Fibroblast of lung (primary cell): ENCODE results near the gene SYT12. TPM values are rescaled to one million over a fixed set of nuclear protein-coding genes. Genes with fewer than 3 reads are reported as not detected.
"Not testable (repeated sequence)": the region's sequence is repeated elsewhere in the genome, so short reads cannot be mapped to it uniquely, and the experiment has no call there.

Experiments
- DNase-seq, 2 donors: peaks; one replicate each; pipeline versions ENCODE4 v3.0.0 to v3.0.0-alpha.2; 2010; ENCODE audit warnings: low read depth in 2 of 2
- H2AFZ ChIP-seq: 2 replicates; pipeline ENCODE4 v1.5.1; 2012; ENCODE audit warnings: low read length, control low read depth, inconsistent platforms
- H3K27ac ChIP-seq: 2 replicates; pipeline ENCODE4 v1.5.1; 2011; ENCODE audit warnings: low read length, control low read depth; ENCODE audit not compliant: insufficient read depth
- H3K27me3 ChIP-seq: 2 replicates; pipeline ENCODE4 v1.5.1; 2011; ENCODE audit warnings: mild to moderate bottlenecking, low read length; ENCODE audit not compliant: control insufficient read depth, insufficient read depth
- H3K36me3 ChIP-seq: 2 replicates; pipeline ENCODE4 v1.5.1; 2011; ENCODE audit warnings: low read length; ENCODE audit not compliant: control insufficient read depth, insufficient read depth
- H3K4me1 ChIP-seq: 2 replicates; pipeline ENCODE4 v1.5.1; 2011; ENCODE audit warnings: low read length; ENCODE audit not compliant: control insufficient read depth, insufficient read depth; ENCODE audit errors: extremely low read depth
- H3K4me2 ChIP-seq: 2 replicates; pipeline ENCODE4 v1.5.1; 2011; ENCODE audit warnings: low read length, control low read depth; ENCODE audit not compliant: insufficient read depth; ENCODE audit errors: extremely low read depth
- H3K4me3 ChIP-seq, 4 experiments: fragments of 200-600 bp in 1 of 4; sonication (generic) in 1 of 4; replicated peaks in 1 of 4; 2 replicates each; pipeline ENCODE4 v1.5.1; 2011 to 2016; ENCODE audit warnings: low read length in 4 of 4, low read depth in 3 of 4, mild to moderate bottlenecking in 3 of 4, control low read depth in 2 of 4, inconsistent platforms in 1 of 4, mixed read lengths in 1 of 4; ENCODE audit not compliant: insufficient read depth in 1 of 4; ENCODE audit errors: control extremely low read depth in 1 of 4
- H3K79me2 ChIP-seq: 2 replicates; pipeline ENCODE4 v1.5.1; 2012; ENCODE audit warnings: mild to moderate bottlenecking, low read length, inconsistent platforms; ENCODE audit not compliant: control insufficient read depth, insufficient read depth
- H3K9ac ChIP-seq: 2 replicates; pipeline ENCODE4 v1.5.1; 2011; ENCODE audit warnings: mild to moderate bottlenecking, low read length, control low read depth; ENCODE audit not compliant: insufficient read depth
- H3K9me3 ChIP-seq: 2 replicates; pipeline ENCODE4 v1.5.1; 2012; ENCODE audit warnings: low read depth, low read length; ENCODE audit not compliant: control insufficient read depth, insufficient read depth
- H4K20me1 ChIP-seq: 2 replicates; pipeline ENCODE4 v1.5.1; 2011; ENCODE audit warnings: low read length; ENCODE audit not compliant: control insufficient read depth, insufficient read depth; ENCODE audit errors: extremely low read depth
- CTCF ChIP-seq, 2 donors: IDR thresholded peaks in 1 of 2; conservative IDR thresholded peaks in 1 of 2; 1 replicate in 1 of 2; 2 replicates in 1 of 2; pipeline ENCODE4 v1.5.1; 2011 to 2012; ENCODE audit warnings: low read length in 2 of 2, control low read depth in 1 of 2, inconsistent platforms in 1 of 2, low read depth in 1 of 2, mild to moderate bottlenecking in 1 of 2
- EZH2 ChIP-seq: IDR thresholded peaks from 2 replicates; pipeline ENCODE4 v1.5.1; 2012; ENCODE audit warnings: low read length, control low read depth, mild to moderate bottlenecking; ENCODE audit errors: missing control alignments
- polyA plus RNA-seq, 2 donors: library from polyadenylated mRNA; depleted of rRNA in 1 of 2; stranded (reverse) in 1 of 2; unstranded in 1 of 2; fragments of >200 nt; gene quantifications; 2 replicates each; pipeline ENCODE4 v1.2.1, GENCODE V29; 2011 to 2012; ENCODE audit warnings: missing spikeins in 1 of 2
- total RNA-seq: library from RNA; depleted of rRNA; stranded (reverse); fragments of >200 nt; gene quantifications from 2 replicates; pipeline ENCODE4 v1.2.1, GENCODE V29; 2014

Gene SYT12
- total and polyA plus RNA-seq, 2 donors (not counting 1 experiment from before 2014, with no cell fraction given), result under 0.01 TPM; not detected in 1

GRCh38 chr11:67002297-67002913 lies 20.5 kb upstream of the SYT12 start:
- no peaks in the 10 kb centered on the region for H3K9me3 ChIP-seq
- no peak for DNase-seq
- no peak overlapping the region for H3K4me2 ChIP-seq
- H4K20me1 ChIP-seq, result no peaks in the 10 kb centered on the region
- H3K36me3 ChIP-seq, result no peaks in the 10 kb centered on the region
- H2AFZ ChIP-seq, result no peak overlapping the region
- no peaks in the 10 kb centered on the region for H3K27me3 ChIP-seq
- H3K4me3 ChIP-seq, result no peak overlapping the region
- no peak overlapping the region for H3K9ac ChIP-seq
- no peaks in the 10 kb centered on the region for H3K4me1 ChIP-seq
- no peak overlapping the region for H3K27ac ChIP-seq
- H3K79me2 ChIP-seq, result no peaks in the 10 kb centered on the region
- TF ChIP-seq EZH2 (no peak), CTCF (conservative IDR thresholded peaks at IDR 0.05 in 1 of 2, IDR thresholded peaks at IDR 0.05 in 1 of 2; ENCODE audit: low read depth in 1 of 2, low read length in 2 of 2) (no peak)

GRCh38 chr11:67002921-67003411 lies 20.0 kb upstream of the SYT12 start:
- no peaks in the 10 kb centered on the region for H4K20me1 ChIP-seq
- no peaks in the 10 kb centered on the region for H3K27me3 ChIP-seq
- no peak for DNase-seq
- H3K79me2 ChIP-seq, result no peaks in the 10 kb centered on the region
- no peak overlapping the region for H3K27ac ChIP-seq
- H2AFZ ChIP-seq, result no peak overlapping the region
- H3K36me3 ChIP-seq, result no peaks in the 10 kb centered on the region
- no peaks in the 10 kb centered on the region for H3K9me3 ChIP-seq
- no peak overlapping the region for H3K9ac ChIP-seq
- no peak overlapping the region for H3K4me3 ChIP-seq
- H3K4me2 ChIP-seq, result no peak overlapping the region
- no peaks in the 10 kb centered on the region for H3K4me1 ChIP-seq
- TF ChIP-seq CTCF (conservative IDR thresholded peaks at IDR 0.05 in 1 of 2, IDR thresholded peaks at IDR 0.05 in 1 of 2; ENCODE audit: low read depth in 1 of 2, low read length in 2 of 2) (no peak), EZH2 (no peak)

- H3K9ac ChIP-seq, H3K4me2 ChIP-seq, H3K27me3 ChIP-seq, H3K4me1 ChIP-seq, H4K20me1 ChIP-seq, H3K79me2 ChIP-seq, DNase-seq, H2AFZ ChIP-seq, H3K36me3 ChIP-seq, H3K27ac ChIP-seq, H3K4me3 ChIP-seq, H3K9me3 ChIP-seq: not testable (repeated sequence)
Measured at GRCh38 chr11:67005200-67005599, 17.7 kb upstream of the SYT12 start.
